Activated gamma-delta T cell treated with anti-CD3 and anti-CD28 coated beads, Interleukin-2, amount 50 U/mL, for 16 hours (primary cell): ENCODE measurements around the gene LPXN.

Experiments used
- DNase-seq: peaks from one replicate; pipeline ENCODE4 v3.0.0-alpha.2; 2020; ENCODE audit warnings: low read depth

Gene LPXN

DNA sequence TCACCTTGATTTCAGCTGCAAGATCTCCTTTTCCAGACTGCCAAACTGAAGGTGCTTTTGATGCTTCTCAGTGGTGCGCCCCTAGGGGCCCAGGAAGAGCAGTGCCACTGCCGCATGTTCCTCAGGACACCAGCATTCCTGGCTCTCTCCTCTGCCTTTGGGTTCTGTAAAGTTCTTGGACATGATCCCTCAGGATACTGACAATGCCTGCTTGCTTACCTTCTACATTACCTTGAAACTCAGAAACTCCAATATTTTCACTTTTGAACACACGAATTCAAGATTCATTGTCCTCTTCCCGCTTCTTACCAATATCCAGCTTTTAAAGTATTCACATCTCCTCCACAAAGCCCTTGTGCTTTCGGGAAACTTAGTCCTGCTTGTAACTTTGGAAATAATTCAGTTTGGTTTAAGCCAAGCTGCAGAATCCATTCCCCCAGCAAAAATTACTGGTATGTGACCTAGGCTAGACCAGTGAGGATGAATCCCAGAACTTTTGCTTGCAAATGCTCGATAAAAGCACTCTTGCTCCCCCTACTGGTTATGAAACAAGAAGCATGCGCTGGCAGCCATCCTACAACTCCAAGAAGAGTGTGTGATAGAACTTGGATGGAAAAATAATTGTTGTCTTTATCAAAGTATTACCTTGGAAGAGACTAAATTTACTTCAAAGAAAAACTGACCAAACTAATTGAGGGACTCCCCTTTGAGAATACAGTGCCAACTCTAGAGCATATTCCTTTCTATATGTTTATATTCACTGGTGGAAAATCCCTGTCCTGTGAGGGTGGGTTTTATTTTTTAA is 51.2 kb downstream of the LPXN start:
- DNase-seq, result no peak

DNA sequence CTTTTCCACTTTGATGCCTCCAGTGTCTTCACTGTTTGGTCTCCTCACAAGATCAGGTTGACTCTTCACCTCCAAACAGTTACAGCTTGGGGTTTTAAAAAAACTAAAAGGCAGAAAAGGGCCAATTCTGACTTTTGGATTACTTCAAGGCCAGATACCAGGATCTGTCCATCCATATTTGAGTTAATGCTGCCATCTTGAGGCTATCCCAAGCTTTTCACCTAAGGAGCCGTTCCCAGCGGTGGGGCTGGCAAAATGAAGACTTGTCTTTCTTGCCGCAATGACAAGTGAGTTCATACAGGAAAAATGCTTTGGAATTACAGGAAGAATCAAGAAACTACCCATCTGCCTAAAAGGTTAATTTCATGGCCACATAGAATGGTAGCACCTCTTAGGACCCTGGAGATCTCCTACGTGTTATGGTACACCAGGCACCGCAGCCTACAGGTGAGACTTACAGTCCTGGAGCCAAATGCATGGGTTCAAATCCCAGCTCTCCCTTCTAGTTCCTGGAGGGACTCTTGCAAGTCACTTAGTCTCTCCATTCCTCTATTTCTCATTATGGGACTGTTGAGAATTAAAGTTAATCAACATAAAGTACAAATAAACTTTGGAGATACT is 61.8 kb downstream of the LPXN start:
- DNase-seq, result no peak

DNA sequence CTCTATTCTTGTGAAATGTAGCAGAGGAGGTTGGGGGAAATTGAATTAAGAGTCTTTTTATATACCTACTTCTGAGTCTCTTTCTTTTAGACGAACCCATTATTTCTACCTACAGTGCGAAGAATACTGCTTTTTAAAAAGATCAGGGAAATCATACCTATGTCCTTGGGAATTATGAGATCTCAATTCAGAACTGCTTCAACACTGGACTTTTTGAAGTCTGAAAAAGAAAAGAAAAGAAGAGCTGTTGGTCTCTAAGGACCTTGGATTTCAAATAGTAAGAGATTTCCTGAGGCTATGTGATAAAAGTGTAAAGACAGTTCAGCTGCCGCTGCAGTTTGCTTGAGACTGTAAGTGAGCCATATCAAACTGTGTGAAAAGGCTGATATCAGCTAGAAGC is 64.0 kb downstream of the LPXN start:
- DNase-seq, result no peak

DNA sequence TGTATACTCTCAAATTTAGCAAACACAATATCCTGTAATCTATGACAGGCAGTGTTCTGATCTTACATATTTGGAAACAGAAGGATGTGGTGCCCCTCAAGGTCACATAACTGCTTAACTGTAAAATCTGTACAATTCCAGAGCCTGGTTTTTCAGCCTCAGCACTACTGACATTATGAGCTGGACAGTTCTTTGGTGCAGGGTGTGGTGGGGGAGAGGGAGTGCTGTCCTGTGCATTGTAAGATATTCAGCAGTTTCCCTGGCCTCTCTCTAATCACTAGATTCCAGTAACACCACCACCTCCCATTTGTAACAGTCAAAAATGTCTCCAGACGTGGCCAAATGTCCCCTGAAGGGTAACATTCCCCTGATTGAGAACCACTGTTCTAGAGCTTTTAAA is 65.9 kb downstream of the LPXN start:
- DNase-seq, result no peak

- DNase-seq, result no peak
These were observed 66.8 kb downstream of the LPXN start for GRCh38 chr11:58508814-58509213.

DNA sequence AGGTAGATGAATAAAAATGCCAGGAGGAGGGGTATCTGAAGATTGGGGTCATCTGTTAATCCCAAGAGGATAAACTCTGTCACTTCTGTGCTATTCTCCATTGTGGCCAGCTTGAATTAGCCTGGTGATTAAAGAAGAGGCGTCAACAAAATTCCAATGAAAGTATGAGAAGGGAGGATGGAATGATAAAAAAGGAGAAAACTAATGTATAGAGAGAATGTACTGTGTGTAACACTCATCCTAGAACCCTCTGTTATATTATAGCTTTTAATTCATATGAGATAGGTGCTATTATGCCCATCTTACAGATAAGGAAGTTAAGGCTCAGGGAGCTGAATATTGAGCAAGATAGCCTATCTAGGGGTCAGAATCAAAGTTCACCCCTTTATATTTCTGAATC is 67.7 kb downstream of the LPXN start, which contains the start of gene OR5B21:
Gene OR5B21 (minus strand): TSS at position 101 of the 400 bp plus-strand sequence. CDS start 0 bp downstream, at position 101.
- no peak for DNase-seq

- DNase-seq, result no peak
These were observed 68.3 kb downstream of the LPXN start for GRCh38 chr11:58507355-58507754.

DNA sequence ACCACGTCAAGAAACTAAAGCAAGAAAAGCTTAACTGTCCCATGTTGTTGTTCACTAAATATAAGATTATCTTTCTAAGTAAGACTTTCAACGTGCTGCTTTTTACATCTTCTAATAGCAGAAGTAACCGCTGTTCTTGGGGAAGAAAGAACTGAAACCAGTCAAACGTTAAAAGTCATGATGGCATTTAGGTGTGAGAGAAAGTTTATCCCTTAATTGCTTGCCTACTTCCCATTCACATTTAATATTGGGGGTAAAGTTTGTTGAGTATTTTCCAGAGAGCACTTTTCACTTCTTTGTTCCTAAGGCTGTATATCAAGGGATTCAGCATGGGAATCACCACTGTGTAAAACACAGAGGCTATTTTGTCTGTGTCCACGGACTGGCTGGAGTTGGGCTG is 68.7 kb downstream of the LPXN start:
- DNase-seq, result no peak

DNA sequence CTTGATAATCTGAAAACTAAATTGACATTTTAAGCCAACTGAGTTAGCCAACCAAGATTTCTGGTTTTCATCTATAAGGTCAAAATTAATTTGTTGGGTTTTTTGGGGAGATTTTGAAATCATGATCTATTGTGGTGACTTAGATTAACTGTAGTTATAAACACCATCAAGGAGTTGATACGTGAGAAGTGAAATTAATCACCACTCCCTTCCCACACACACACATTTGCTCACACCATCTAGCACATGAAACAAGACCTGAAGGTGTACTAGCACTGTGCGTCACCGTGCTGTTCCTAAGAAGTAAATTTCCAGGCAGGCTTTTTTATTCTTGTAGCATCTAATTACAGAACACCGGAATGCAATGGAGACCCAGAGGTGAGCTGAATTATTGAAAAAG is 69.8 kb downstream of the LPXN start:
- DNase-seq, result no peak

- no peak for DNase-seq
These were observed 71.4 kb downstream of the LPXN start for GRCh38 chr11:58504232-58504631.

- no peak for DNase-seq
These were observed 72.2 kb downstream of the LPXN start for GRCh38 chr11:58503361-58503856.

- no peak for DNase-seq
These were observed 73.7 kb downstream of the LPXN start for GRCh38 chr11:58502004-58502403.

- no peak for DNase-seq
These were observed 77.2 kb downstream of the LPXN start for GRCh38 chr11:58498464-58498863.

DNA sequence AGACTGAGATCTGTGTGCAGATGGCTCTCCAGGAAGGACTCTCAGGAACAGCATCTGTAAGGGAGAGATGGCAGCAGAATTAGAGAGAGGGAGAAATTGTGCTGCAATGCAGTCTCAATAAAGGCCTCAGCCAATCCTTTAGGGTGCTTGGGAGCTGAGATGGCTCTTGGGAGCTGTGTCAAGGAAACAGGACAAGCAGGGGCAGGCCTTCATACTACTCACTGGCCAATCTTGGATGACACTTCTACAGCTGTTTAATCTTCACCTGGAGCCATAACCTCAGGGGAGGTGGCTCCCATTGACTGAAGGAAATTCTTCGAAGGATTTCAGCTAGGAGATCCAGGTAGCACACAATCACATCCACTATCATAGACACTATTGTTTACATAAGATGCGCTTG is 77.7 kb downstream of the LPXN start:
- no peak for DNase-seq

GRCh38 chr11:58495906-58496305 is 79.8 kb downstream of the LPXN start:
- no peak for DNase-seq

- no peak for DNase-seq
These were observed 81.6 kb downstream of the LPXN start for GRCh38 chr11:58494101-58494500.

- no peak for DNase-seq
These were observed 82.0 kb downstream of the LPXN start for GRCh38 chr11:58493676-58494075.

DNA sequence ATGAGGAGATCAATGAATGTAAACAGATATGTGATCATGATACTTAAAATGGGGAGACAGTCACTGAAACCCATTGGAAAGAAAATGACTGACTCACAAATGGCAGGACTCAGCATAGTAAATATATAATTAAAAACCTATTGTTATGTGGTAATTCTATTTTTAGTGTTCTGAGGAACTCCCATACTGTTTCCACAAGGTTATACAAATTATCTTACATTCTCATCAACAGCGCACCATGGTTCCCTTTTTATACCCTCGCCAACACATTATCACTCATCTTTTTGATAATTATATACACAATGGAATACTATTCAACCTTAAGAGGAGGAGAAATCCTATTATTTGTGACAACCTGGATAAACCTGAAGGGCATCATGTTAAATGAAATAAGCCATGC is 84.8 kb downstream of the LPXN start:
- no peak for DNase-seq

DNA sequence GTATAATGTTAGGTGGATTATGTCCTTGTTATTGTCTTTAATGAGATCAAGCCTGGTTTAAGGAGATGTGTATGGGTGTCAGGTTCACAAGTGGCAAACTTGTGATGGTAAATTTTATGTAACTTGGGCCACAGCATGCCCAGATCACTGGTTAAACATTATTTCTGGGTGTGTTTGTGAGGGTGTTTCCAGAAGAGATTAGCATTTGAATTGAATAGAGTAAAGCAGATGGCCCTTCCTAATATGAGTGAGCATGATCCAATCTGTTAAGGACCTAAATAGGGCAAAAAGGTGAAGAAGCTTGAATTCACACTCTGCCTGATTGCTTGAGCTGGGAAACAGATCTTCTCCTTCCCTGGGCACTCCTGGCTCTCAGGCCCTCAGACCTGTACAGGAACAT is 88.5 kb downstream of the LPXN start:
- DNase-seq, result no peak

GRCh38 chr11:58485961-58486360 is 89.7 kb downstream of the LPXN start:
- DNase-seq, result no peak
